Astrocyte of the cerebellum (primary cell): ENCODE results near the gene PEMT.

Experiments
- DNase-seq: peaks from one replicate; pipeline ENCODE4 v3.0.0-alpha.2; 2011; ENCODE audit warnings: low read depth
- H3K4me3 ChIP-seq: 2 replicates; pipeline ENCODE4 v1.5.1; 2011; ENCODE audit warnings: mild to moderate bottlenecking, low read depth, low read length, moderate library complexity
- CTCF ChIP-seq: IDR thresholded peaks from 2 replicates; pipeline ENCODE4 v1.5.1; 2012; ENCODE audit warnings: low read length, low read depth, moderate library complexity, mild to moderate bottlenecking; ENCODE audit errors: missing control alignments
- in situ Hi-C: cut with HindIII; loops from 2 replicates; pipeline ENCODE4 v1.10.0; 2017; ENCODE audit warnings: low sequenced_read_pairs

Gene PEMT

DNA sequence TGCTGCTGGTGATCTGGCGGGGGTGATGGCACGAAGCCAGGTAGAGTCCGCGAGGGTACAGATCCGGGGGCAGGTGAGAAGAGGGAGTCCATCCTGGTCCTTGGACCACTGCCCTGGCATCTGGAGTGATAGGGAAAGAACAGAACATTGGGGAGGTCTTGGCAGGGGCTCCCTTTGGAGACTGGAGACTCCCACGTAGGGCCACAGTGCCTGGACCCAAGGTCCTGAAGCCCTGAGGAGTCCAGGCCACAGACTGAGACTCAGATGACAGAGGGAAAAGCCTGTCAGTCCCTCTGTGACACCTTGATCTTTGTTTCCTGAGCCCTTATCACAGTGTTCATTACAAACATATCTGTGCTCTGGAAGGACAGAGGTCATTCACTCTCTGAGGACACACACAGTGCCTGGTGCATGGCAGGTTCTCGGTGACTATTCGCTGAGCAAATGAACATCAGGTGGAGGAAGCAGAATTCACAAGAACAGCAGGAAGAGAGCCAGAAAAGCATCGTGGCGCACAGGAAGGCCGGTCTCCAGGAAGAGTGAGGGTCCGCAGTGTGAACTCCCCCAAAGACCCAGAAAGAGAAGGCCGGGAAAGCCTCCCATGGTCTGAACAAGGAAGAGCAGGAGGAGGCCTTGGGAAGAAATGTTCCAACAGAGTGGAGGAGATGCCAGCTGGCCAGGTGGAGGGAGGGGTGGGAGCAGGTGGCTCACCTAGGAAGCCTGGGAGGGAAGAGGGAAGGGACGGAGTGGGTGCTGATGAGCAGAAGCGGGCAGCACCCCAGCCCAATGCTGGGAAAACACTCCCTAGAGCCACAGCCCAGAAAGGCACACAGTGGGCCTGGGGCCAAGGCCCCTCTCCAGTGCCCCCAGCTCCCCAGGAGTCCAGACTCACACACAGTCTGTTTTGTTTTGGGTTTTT is 20.5 kb downstream of the PEMT start:
- in situ Hi-C loops: no loop called here
- no peak for TF ChIP-seq CTCF
- no peak overlapping the region for H3K4me3 ChIP-seq
- no peak for DNase-seq

DNA sequence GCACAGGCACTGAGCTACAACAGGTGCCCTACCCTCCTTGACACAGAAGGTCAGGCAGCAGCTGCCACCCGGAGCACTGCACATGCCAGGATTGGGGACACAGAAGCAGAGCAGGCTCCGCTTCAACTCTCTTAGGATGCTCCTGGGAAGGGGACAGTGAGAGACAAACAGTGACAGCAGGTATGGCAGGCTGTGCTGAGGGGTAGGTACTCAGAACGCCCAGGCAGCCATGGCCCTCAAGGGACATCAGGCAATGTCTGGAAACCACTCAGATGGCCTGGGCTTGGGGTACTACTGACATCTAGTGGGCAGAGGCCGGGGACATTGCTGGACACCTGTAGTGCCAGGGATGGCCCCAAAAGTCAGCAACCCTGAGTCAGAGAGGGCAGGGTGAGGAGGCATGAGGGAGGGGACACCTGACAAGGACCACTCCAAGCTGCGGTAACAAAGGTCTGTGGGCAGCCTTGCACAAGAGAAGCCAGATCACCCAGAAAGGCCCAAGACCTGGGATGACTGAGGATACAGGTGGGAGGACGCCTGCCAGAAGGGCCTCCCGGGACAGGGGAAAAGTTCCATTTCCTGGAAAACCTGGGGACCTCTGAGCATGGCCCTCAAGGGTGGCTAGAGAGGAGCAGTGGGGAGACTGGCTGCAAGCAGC is 21.2 kb downstream of the PEMT start:
- peak; percentile 33 for DNase-seq
- in situ Hi-C loops: no loop called here
- H3K4me3 ChIP-seq: no peak overlapping the region
- TF ChIP-seq CTCF: peak; percentile 67

- TF ChIP-seq CTCF: no peak
- in situ Hi-C loops: no loop called here
- DNase-seq: no peak
- no peak overlapping the region for H3K4me3 ChIP-seq
Observed at GRCh38 chr17:17569691-17570090, 21.8 kb downstream of the PEMT start.

DNA sequence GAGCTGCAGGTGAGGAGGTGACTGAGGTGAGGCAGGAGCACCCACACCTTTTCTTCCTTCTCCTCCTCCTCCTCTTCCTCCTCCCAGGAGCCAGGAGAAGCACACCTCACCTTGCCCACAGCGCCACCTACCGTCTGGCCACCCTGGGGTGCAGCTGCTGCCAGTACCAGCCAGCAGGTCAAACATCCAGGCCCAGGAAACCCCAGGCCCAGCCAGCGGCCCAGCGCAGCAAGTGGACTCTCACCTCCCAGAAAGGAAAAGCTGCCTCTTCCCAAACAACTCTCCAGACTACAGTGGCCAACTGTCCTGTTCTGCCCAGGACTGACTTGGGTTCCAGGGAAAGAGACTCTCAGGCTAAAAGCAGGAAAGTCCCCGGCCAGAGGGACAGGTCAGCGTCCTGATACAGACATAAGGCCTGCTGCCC is 22.7 kb downstream of the PEMT start:
- no peak overlapping the region for H3K4me3 ChIP-seq
- in situ Hi-C loops: no loop called here
- no peak for DNase-seq
- TF ChIP-seq CTCF: peak; percentile 85

DNA sequence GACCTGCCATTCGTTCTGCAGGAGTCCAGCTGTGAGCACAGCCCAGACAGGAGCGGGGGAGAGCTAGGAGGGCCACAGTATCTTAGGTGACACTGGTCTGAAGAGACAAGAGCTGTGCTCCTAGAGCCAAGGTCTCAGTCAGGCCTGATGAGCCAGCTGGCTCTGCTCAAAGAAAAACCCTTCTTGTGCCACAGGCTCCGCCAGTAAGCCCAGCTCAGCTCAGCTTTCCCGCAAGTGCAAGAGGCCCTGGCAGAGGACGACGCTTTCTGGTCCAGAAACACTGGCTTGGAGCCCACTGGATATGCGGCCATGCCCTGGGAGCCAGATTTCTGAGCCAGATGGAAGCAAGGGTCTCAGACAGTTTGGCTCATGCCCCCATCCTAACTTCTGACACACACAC is 23.9 kb downstream of the PEMT start:
- in situ Hi-C loops: no loop called here
- no peak overlapping the region for H3K4me3 ChIP-seq
- DNase-seq: peak; percentile 42
- TF ChIP-seq CTCF: no peak

- DNase-seq: no peak
- H3K4me3 ChIP-seq: no peak overlapping the region
- in situ Hi-C loops: no loop called here
Observed at GRCh38 chr17:17566896-17567513, 24.5 kb downstream of the PEMT start.

More at GRCh38 chr17:17566896-17567513, 24.5 kb downstream of the PEMT start:
- TF ChIP-seq CTCF: no peak
